HG03354 (cell line): ENCODE results near the gene FABP2.
"Not testable (repeated sequence)": the region's sequence is repeated elsewhere in the genome, so short reads cannot be mapped to it uniquely, and the experiment has no call there.

Source experiments
- ATAC-seq: cut with Tn5 transposase; IDR thresholded peaks from one replicate; pipeline ENCODE4 v1.9.1; 2021; ENCODE audit warnings: mild to moderate bottlenecking; ENCODE audit not compliant: unreplicated experiment, poor library complexity, severe bottlenecking

FABP2 gene

DNA sequence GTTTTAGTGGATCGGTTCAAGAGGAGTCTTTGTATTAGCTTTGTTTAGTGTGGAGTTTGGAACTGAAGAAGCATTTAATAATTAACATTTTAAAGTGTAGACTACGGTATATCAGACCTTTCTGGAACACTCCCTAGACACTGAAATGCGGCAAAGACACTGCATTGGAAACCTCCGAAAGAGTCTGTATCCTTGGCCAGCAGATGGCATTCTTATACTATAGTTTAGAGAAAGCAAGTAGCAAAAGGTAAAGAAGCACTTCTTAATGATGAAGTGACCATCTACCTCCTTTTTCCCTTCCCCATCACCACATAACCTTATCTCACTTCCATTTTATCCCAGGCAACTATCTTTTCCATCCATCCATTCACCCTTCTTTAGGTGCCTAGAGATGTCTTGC is 7.6 kb downstream of the FABP2 start:
- peak; percentile 77 for ATAC-seq

DNA sequence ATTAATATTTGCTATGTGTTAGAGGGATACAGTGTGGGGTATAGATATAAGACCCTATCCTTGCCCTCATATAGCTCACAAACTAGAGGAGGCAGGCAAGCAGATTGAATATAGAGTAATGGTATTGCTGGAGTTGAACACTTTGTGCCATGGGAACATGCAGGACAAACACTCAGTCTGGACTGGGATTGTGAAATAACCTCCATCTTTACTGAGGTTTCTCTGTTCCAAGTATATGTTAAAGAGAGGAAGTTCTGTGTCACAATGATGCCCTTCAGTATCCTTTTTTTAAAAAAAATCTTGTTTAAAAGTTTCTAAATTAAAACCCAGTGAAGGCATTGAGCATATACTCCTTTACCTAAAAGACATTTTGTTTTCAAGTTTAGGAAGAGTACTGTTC is 8.7 kb downstream of the FABP2 start:
- ATAC-seq: no peak

DNA sequence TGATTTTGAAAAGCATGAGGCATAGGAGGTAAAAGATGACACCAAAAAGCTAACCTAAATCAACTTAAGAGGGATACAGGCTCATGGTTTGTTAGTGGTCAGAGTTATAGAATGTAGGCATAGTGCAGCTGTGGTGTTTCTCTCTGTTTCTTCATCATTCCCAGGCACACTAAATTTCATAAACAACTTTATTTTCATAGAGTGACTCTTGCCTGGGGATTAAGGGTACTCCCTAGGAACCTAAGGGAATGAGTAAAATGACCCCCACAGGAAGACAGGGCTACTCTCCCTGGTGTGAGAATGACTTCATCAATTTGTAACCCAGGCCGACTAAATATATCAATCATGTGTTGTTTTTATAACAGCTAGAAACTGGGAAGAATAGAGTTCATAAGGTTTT is 11.1 kb downstream of the FABP2 start:
- no peak for ATAC-seq

DNA sequence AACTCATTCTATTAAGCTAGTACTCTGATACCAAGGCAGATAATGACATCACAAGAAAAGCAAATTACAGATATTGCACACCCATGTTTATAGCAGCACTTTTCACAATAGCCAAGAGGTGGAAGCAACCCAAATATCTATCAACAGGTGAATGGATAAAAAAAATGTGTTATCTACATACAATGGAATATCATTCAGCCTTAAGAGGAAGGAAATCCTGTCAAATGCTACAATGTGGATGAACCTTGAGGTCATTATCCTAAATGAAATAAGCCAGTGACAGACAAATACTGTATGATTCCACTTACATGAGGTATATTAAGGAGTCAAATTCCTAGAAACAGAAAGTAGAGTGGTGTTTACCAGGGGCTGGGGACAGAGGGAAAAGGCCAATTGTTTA is 14.3 kb downstream of the FABP2 start:
- ATAC-seq: no peak

DNA sequence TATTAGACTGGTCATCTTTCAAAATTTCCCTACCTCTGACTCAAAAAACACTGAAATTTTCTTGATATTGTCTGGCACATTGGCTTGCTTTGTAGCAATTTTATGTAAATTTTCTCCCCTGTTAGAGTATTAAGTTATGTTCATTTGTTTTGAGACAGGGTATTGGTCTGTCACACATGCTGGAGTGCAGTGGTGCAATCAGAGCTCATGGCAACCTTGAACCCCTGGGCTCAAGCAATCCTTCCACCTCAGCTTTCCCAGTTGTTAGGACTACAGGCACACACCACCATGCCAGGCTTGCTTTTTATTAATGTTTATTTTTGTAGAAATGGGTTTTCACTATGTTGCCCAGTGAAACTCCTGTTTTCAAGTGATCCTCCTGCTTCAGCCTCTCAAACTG is 17.5 kb downstream of the FABP2 start:
- no peak for ATAC-seq

DNA sequence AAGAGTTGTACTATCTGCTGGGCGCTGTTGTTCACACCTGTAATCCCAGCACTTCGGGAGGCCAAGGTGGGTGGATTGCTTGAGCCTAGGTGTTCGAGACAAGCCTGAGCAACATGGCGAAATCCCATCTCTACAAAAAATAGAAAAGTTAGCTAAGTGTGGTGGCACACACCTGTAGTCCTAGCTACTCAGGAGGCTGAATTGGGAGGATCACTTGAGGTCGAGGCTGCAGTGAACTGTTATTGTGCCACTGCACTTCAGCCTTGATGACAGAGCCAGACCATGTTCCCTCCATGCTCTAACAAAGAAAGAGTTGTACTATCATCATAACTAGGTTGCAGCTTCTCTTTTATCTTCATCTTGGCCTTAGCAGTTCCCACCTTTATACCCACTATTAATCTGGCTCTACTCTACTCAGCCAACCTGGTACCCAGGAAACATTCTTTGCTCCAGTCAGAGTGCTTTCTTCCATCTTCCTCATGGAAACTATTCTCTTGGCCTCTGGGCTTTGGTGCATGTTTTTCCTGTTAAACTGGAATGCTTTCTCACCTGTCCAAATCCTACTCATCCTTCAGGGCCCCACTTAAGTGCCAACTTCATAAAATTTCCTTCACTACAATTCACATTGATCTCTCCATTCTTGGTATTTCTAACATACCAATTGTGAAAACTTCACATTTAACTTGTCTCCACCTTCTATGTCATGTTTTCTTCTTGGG is 18.2 kb downstream of the FABP2 start:
- ATAC-seq: no peak

DNA sequence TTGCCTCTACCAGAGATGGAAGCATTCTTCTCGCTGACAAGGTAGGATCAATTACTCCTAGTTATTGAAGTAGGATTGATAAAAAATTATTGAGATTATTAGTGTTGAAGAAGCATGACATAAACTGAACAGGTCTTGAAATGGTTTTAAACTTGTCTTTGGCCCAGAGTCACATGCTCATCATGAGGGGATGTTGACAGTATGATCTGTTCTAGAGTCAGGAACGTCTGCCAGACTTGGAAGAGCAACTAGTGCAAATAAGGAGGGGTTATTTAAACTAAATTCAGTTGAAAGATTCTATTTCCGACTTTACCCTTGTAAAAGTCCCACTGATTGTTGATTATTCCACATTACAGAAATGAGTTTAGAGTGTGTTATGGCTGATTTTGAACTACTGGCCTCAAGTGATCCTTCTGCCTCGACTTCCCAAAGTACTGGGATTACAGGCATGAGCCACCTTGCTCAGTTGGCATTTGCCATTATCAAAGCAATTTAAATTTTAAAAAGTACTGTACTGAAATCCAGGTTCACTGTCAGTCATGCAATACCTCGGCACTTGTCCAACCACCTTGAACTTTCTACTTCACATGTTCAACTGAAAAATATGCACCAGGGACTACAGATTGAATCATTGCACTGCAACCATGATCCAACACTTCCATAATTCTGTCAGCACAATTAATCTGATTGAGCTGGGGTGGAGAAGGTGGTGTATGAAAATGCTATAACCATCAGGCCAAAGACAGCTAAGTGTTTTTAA is 19.7 kb downstream of the FABP2 start:
- ATAC-seq: no peak

DNA sequence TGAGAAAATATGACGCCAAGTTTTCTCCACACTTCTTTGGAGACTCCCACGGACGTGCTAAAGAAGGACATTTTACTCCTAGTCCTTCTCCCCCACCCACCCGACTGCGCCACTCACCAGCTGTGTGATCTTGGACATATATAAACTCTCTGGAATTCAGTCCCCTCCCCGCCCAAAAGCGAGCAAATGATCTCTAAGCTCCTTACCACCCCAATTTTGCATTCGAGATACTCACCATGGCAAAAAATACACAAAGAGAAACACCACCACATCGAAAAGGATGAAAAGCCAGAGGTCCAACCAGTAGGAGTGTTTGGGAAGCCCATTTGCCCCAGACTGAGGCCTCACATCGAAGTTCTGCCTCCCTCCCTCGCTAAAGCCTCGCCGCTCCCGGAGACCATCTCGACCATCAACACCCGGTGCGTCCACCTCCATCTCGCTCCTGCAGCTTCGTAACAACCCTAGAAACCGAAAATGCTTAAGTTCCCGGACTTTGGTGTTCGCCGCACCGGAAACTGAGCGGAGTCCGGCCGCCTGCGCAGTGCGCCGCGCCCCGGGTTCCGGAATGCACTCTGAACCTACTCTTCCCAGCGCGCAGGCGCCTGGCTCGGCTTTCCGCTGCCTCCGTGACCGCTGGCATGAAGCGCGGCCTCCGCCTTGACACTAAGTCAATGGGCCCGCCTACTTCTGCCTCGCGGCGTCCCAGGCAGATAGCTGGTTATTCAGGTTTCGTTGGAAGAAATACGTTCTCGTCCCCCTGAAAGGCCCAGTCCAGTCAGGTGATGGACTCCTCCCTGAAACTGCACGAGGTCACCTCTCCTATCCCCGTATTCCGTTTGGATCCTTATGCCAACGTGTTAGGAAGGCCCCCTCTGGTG is 21.6 kb downstream of the FABP2 start:
- peak; percentile 95 for ATAC-seq

DNA sequence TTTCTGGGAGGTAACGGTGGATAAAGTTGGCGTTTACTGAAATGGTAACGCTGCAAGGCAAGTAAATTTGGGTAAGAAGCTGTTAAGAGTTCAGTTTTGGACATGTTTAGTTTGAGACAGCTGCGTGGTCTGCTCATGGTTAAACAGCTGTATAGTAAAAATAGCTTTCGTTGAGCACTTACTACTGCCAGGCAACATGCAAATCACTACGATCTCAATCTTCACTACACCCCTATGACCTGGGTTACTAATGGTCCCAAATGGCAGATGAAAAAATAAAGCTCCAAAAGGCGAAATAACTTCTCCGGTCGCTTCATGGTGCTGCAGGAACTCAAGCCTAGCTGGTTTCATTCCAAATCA is 22.2 kb downstream of the FABP2 start:
- peak; percentile 69 for ATAC-seq

DNA sequence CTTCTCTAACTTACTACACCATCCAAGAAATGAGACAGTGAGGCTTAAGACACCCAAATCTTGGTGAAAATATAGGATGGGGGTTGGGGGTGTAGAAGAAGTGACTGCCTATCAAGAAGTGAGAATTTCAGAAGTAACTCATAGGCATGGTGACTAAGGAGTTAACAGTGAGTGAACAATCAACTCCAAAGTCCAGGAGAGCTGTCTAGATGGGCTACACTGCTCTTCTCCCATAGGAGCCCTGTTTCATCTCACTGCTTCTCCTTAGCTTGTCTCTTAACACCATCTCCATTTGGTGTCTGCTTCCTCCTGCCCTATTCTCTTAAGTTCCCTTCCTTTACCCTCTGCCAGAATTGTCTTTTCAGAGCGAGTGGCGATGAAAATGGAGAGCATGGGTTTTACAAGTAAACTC is 22.7 kb downstream of the FABP2 start:
- no peak for ATAC-seq

DNA sequence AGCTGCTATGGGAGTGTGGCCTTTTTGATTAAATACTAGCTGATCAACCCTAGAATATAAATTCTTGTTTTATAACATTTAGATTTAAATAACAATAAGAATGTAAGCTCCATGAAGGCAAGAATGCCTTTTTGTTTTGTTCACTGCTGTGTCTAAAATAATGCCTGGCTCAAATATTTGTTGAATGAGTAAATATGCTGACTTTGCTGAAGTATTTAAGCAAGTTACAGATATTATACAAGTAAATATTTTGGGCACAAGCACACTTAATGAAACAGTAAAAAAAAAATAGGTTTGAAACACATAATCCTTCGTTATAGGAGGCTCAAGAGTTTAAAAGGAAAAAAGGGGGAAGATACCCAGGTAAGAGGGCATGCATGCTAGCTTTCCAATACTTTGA is 24.1 kb downstream of the FABP2 start:
- no peak for ATAC-seq

DNA sequence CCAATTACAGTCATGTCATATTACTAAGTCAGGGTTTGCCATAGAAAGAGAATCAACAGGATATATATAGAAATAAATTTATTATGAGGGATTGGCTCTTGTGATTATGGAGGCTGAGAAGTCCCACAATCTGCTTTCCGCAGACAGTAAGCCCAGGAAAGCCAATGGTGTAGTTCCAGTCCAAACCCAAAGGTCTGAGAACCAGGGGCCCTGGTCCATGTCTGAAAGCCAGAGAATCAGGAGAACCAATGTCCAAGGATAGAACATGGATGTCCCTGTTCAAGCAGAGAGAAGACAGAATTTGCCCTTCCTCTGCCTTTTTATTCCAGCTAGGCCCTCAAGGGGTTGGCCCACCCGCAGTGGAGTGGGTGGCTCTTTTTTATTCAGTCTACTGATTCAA is 25.6 kb downstream of the FABP2 start:
- ATAC-seq: no peak

DNA sequence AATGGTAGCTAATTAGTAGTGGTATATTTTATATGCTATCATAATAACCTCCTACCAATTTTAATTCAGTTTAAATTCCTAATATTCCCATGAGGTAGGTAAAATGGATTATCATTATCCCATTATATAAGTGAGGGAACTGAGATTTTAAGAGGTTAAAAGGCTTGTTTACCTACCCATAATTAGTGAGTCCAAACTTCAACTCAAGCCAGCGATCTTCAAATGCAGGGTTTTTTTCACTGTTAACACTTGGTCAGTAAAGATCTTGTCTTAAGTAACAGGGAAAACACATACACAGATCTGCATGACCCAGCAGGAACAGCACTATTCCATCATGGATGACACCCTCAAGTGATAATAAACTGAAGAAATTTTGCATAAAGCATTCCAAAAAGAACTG is 31.3 kb downstream of the FABP2 start:
- no peak for ATAC-seq

DNA sequence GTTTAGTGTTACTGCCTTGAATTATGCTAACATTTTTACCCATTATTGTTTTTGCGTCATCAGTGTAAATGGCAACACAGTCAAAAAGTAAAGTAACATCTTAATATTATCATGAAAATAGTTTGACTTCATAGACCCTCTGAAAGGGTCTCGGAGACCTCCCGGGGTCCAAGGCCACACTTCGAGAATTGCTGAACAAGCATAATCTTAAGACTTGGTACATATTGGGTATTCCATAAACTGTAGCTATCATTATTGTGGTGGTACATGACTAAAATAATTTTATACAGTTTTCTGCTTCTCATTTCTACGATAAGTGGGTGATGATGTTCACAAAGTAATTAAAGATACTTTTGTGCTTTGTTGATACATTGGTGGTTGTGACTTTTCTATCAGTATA is 32.6 kb downstream of the FABP2 start:
- no peak for ATAC-seq

DNA sequence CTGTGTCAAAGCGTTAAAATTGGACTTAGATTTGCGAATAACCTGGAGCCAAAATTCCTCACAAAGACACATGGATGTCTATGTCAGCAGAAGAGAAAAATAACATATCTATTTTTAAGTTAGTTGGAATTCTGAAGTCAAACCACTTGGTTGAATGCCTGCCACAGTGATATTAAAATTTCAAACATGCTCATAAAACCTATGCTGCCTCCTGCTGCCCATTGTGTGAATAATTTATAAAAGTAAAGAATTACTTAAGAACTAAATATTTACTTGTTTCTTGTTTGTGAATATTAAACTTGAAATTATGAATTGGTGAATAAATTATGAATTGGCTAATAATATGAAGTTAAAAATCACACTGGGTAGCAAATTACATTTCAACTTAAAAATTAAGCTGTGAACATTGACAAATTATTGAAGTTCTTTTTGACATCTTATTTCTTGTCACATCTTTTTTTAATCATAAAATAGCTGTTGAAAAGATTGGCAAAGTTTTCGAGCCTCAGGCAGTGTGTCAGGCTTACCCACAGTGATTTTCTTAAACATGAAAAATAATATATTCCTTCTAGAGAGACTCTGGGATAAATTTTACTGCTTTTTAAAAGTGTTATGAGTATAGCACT is 35.4 kb downstream of the FABP2 start:
- no peak for ATAC-seq

DNA sequence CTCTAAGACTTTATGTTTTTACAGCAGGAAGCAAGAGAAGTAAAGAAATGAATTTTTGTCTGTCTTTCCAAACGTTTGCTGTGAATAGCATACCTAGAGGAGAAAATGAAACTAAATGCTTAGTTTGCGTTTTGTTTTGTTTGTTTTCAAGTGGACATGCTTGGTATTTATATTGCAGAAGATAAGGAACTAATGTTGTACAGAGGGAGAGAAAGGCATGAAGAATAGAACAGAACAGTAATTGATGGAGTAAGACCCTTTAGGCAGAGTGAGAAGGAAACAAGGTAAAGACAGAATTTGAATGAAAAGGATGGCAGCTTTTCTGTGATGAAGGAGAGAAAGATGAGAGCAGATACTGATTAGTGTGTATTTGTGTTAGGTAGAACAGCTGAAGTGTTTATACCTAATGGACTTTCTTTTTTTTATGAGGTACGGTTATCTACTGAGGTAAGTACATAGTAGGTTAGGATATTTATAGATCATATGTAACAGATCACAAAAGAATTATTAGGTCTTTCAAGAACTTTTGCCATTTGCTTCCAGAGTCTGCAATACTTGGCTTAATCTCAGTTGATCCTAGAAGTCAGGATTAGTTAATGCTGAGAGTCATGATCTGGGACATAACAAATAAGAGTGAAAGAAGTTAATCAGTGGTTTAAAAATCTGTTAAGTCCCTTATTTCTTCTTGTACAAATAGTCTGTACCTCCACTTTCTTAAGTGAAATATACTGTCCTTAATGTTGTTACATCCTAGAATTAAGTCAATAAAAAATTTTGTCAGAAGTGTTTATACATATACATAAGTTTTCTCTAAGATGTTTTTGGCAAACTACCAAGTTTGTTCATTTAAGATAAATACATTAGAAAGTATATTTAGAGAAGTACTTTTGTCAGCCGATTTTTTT is 36.8 kb downstream of the FABP2 start:
- peak; percentile 86 for ATAC-seq

DNA sequence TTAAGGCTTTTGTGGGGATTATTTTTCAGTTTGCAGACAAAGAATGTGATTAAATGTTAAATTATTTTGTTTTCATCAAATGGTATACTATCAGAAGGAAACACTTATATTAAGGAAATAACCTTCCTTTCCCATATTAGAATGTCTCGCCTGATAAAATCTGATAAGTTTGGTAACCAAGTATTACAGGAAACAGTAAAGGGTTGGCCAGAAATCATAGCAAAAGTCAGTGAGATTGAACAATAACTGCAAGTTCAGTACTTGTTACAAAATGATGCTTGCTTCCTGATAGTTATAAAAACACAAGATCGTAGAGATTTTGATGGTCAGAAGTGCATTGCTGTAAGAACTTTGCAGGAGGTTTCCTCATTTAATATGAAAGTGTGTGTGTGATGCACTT is 40.5 kb downstream of the FABP2 start:
- ATAC-seq: no peak

DNA sequence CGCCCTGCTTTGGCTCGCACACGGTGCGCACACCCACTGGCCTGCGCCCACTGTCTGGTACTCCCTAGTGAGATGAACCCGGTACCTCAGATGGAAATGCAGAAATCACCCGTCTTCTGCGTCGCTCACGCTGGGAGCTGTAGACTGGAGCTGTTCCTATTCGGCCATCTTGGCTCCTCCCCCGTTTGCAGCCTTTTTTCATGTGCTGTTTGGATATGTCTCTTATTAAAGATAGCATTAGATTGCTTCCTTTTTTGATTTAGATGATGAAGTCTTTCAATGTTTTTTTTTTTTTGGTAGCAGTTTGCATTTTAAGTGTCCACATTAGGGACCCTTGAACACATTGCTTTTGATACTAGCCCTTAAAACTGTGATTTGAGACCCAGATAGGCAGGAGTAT is 42.0 kb downstream of the FABP2 start:
- not testable (repeated sequence) for ATAC-seq

DNA sequence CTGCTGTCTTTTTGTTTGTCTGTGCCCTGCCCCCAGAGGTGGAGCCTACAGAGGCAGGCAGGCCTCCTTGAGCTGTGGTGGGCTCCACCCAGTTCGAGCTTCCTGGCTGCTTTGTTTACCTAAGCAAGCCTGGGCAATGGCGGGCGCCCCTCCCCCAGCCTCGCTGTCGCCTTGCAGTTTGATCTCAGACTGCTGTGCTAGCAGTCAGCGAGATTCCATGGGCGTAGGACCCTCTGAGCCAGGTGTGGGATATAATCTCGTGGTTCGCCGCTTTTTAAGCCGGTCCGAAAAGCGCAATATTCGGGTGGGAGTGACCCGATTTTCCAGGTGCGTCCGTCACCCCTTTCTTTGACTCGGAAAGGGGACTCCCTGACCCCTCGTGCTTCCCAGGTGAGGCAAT is 42.4 kb downstream of the FABP2 start:
- not testable (repeated sequence) for ATAC-seq
